HG03196 (cell line): Measurements from ENCODE around the gene EGFL6.
"Not testable (repeated sequence)": the region's sequence is repeated elsewhere in the genome, so short reads cannot be mapped to it uniquely, and the experiment has no call there.

Experiments
- ATAC-seq: cut with Tn5 transposase; IDR thresholded peaks from one replicate; pipeline ENCODE4 v1.9.1; 2021; ENCODE audit not compliant: unreplicated experiment

EGFL6 gene

GRCh38 chrX:13590914-13591313 is 21.5 kb downstream of the EGFL6 start:
- no peak for ATAC-seq

GRCh38 chrX:13597874-13598273 is 28.5 kb downstream of the EGFL6 start:
- no peak for ATAC-seq

GRCh38 chrX:13598877-13599276 is 29.5 kb downstream of the EGFL6 start:
- no peak for ATAC-seq

GRCh38 chrX:13599491-13599890 is 30.1 kb downstream of the EGFL6 start:
- no peak for ATAC-seq

- ATAC-seq = no peak
Measured at GRCh38 chrX:13605611-13606010, 36.2 kb downstream of the EGFL6 start.

- no peak for ATAC-seq
Measured at GRCh38 chrX:13607331-13607995, 38.1 kb downstream of the EGFL6 start.

- no peak for ATAC-seq
Measured at GRCh38 chrX:13607996-13608365, 38.6 kb downstream of the EGFL6 start.

GRCh38 chrX:13614154-13614553 is 44.8 kb downstream of the EGFL6 start:
- ATAC-seq = no peak

- no peak for ATAC-seq
Measured at GRCh38 chrX:13620207-13620606, 50.8 kb downstream of the EGFL6 start.

- no peak for ATAC-seq
Measured at GRCh38 chrX:13622401-13622964, 53.1 kb downstream of the EGFL6 start.

GRCh38 chrX:13627306-13627705 is 57.9 kb downstream of the EGFL6 start:
- ATAC-seq = no peak

- ATAC-seq = not testable (repeated sequence)
Measured at GRCh38 chrX:13637224-13637623, 67.8 kb downstream of the EGFL6 start.

- no peak for ATAC-seq
Measured at GRCh38 chrX:13638021-13638420, 68.6 kb downstream of the EGFL6 start.

- ATAC-seq = no peak
Measured at GRCh38 chrX:13638826-13639225, 69.4 kb downstream of the EGFL6 start.

- ATAC-seq = not testable (repeated sequence)
Measured at GRCh38 chrX:13641684-13642083, 72.3 kb downstream of the EGFL6 start.

GRCh38 chrX:13645464-13646153 is 76.2 kb downstream of the EGFL6 start:
- no peak for ATAC-seq

- ATAC-seq = no peak
Measured at GRCh38 chrX:13646154-13646549, 76.8 kb downstream of the EGFL6 start.

GRCh38 chrX:13647709-13648212 is 78.4 kb downstream of the EGFL6 start:
- ATAC-seq = no peak

- ATAC-seq = not testable (repeated sequence)
Measured at GRCh38 chrX:13648336-13648735, 78.9 kb downstream of the EGFL6 start.

GRCh38 chrX:13649838-13650237 is 80.4 kb downstream of the EGFL6 start:
- ATAC-seq = no peak

- ATAC-seq = no peak
Measured at GRCh38 chrX:13650318-13650717, 80.9 kb downstream of the EGFL6 start.

GRCh38 chrX:13651150-13651549 is 81.7 kb downstream of the EGFL6 start:
- ATAC-seq = no peak
